ENCODE measurements around the gene NDUFAF7.
A peak's percentile ranks its signal among the peaks of the same experiment; 100 is the strongest.
"Not testable (repeated sequence)": the region's sequence is repeated elsewhere in the genome, so short reads cannot be mapped to it uniquely, and the experiment has no call there.

The NDUFAF7 gene

GRCh38 chr2:37231241-37232130 lies at the start of gene NDUFAF7, which contains the start of gene CEBPZ:
TSS of gene NDUFAF7 (plus strand) at chr2:37231658. CDS start at chr2:37231706, 48 bp downstream.
TSS of gene CEBPZ (minus strand) at chr2:37231596. CDS start at chr2:37231567, 29 bp downstream.
- DNase-seq, result peak; percentile 74

- DNase-seq, result no peak
Observed at GRCh38 chr2:37181726-37182684, 49.5 kb upstream of the NDUFAF7 start.

GRCh38 chr2:37188570-37188969 lies 42.9 kb upstream of the NDUFAF7 start, which contains the start of gene SULT6B1:
TSS of gene SULT6B1 (minus strand) at chr2:37188670. CDS start at chr2:37188640, 30 bp downstream.
- no peak for DNase-seq

GRCh38 chr2:37189452-37190153 lies 41.9 kb upstream of the NDUFAF7 start:
- no peak for DNase-seq

GRCh38 chr2:37190290-37190689 lies 41.2 kb upstream of the NDUFAF7 start:
- no peak for DNase-seq

- DNase-seq, result no peak
Observed at GRCh38 chr2:37191253-37191652, 40.2 kb upstream of the NDUFAF7 start.

GRCh38 chr2:37191747-37192146 lies 39.7 kb upstream of the NDUFAF7 start:
- DNase-seq, result no peak

- DNase-seq, result no peak
Observed at GRCh38 chr2:37192551-37192950, 38.9 kb upstream of the NDUFAF7 start.

- not testable (repeated sequence) for DNase-seq
Observed at GRCh38 chr2:37195862-37196319, 35.6 kb upstream of the NDUFAF7 start.

GRCh38 chr2:37196320-37197195 lies 34.9 kb upstream of the NDUFAF7 start, which contains the start of gene CEBPZOS:
TSS of gene CEBPZOS (plus strand) at chr2:37196496. CDS start at chr2:37199705, 3,209 bp downstream.
- peak; percentile 78 for DNase-seq

GRCh38 chr2:37198681-37199065 lies 32.8 kb upstream of the NDUFAF7 start:
- DNase-seq, result no peak

- no peak for DNase-seq
Observed at GRCh38 chr2:37201208-37201607, 30.2 kb upstream of the NDUFAF7 start.

GRCh38 chr2:37201766-37202165 lies 29.7 kb upstream of the NDUFAF7 start:
- no peak for DNase-seq

GRCh38 chr2:37203708-37204107 lies 27.8 kb upstream of the NDUFAF7 start:
- no peak for DNase-seq

GRCh38 chr2:37205071-37205661 lies 26.3 kb upstream of the NDUFAF7 start:
- not testable (repeated sequence) for DNase-seq

GRCh38 chr2:37205689-37206341 lies 25.6 kb upstream of the NDUFAF7 start:
- no peak for DNase-seq

- not testable (repeated sequence) for DNase-seq
Observed at GRCh38 chr2:37206760-37207159, 24.7 kb upstream of the NDUFAF7 start.

- no peak for DNase-seq
Observed at GRCh38 chr2:37211212-37211611, 20.2 kb upstream of the NDUFAF7 start.

GRCh38 chr2:37211939-37212338 lies 19.5 kb upstream of the NDUFAF7 start:
- DNase-seq, result no peak

GRCh38 chr2:37215250-37215649 lies 16.2 kb upstream of the NDUFAF7 start:
- DNase-seq, result no peak
